K562 (cell line): ENCODE results near the gene CDC14A. TPM values are rescaled to one million over a fixed set of nuclear protein-coding genes. Genes with fewer than 3 reads are reported as not detected.

Source experiments
- ATAC-seq: fragments of 200-7000 bp; cut with Tn5 transposase; 3 replicates; pipeline ENCODE4 v1.9.1; 2020; ENCODE audit warnings: moderate library complexity
- BruUV-seq: library from RNA; stranded (reverse); fragments of 400-500 nt; replicated peaks from 2 replicates; lab custom pipeline; 2021; lab: Mats Ljungman, UMichigan
- CTCF ChIA-PET: fragments of 300-600 bp; formaldehyde crosslinking; extraction: SDS; loops from one replicate; lab custom pipeline; 2021; ENCODE audit warnings: low intra/inter-chr PET ratio; lab: Yijun Ruan, JAX
- POLR2A ChIA-PET: fragments of 300-600, 350-650 bp; sonication (Branson Sonifier 250); formaldehyde crosslinking; extraction: SDS; loops from one replicate; lab custom pipeline; 2021; ENCODE audit warnings: antibody characterized with exemption, inconsistent platforms; lab: Yijun Ruan, JAX
- DNase-seq, 4 experiments: peaks; one replicate each; pipeline versions ENCODE4 v3.0.0 to v3.0.0-alpha.2; 2011 to 2018; ENCODE audit warnings: low spot score in 3 of 4, mixed read lengths in 3 of 4; ENCODE audit errors: extremely low read depth in 1 of 4
- FAIRE-seq: peaks from 2 replicates; lab custom pipeline; 2011; peaks lifted over from hg19 to GRCh38; lab: Jason Lieb, UNC
- H2AFZ ChIP-seq: 2 replicates; pipeline ENCODE4 v1.6.0; 2011; ENCODE audit warnings: low read depth, low read length, control low read depth, inconsistent platforms
- H3K27ac ChIP-seq: fragments of 200-600 bp; 3 replicates; pipeline ENCODE4 v1.8.0; 2011; ENCODE audit warnings: low read depth, mild to moderate bottlenecking, control low read depth, inconsistent platforms, low read length, moderate library complexity, mixed read lengths; ENCODE audit errors: extremely low read depth
- H3K27me3 ChIP-seq, 2 experiments: fragments of 300-600 bp in 1 of 2; 2 replicates in 1 of 2; 3 replicates in 1 of 2; pipeline versions ENCODE4 v1.6.0 to v1.8.0; 2011; ENCODE audit warnings: inconsistent platforms in 2 of 2, low read length in 2 of 2, mild to moderate bottlenecking in 1 of 2, mixed read lengths in 1 of 2, moderate library complexity in 1 of 2; ENCODE audit not compliant: control insufficient read depth in 2 of 2, insufficient read depth in 2 of 2
- H3K36me3 ChIP-seq: fragments of 300-600 bp; 3 replicates; pipeline ENCODE4 v1.8.0; 2011; ENCODE audit warnings: mild to moderate bottlenecking, low read length, inconsistent platforms; ENCODE audit not compliant: control insufficient read depth, insufficient read depth
- H3K4me1 ChIP-seq, 2 experiments: fragments of 200-600 bp in 1 of 2; replicated peaks in 1 of 2; 2 replicates in 1 of 2; 3 replicates in 1 of 2; pipeline versions ENCODE4 v1.5.1 to v1.8.0; 2011; ENCODE audit warnings: inconsistent platforms in 2 of 2, low read length in 2 of 2, mild to moderate bottlenecking in 1 of 2, mixed read lengths in 1 of 2, moderate library complexity in 1 of 2; ENCODE audit not compliant: control insufficient read depth in 2 of 2, insufficient read depth in 2 of 2
- H3K4me2 ChIP-seq: 2 replicates; pipeline ENCODE4 v1.6.1; 2011; ENCODE audit warnings: low read length, control low read depth, inconsistent platforms, mixed read lengths; ENCODE audit not compliant: insufficient read depth
- H3K4me3 ChIP-seq: fragments of 200-600 bp; sonication (generic), shearing (Covaris generic); 2 replicates; pipeline ENCODE4 v1.5.1; 2016; ENCODE audit warnings: control low read depth, inconsistent platforms
- H3K79me2 ChIP-seq: fragments of 200-600 bp; 3 replicates; pipeline ENCODE4 v1.8.0; 2011; ENCODE audit warnings: low read length, inconsistent platforms; ENCODE audit not compliant: control insufficient read depth, insufficient read depth
- H3K9ac ChIP-seq, 2 experiments: 2 replicates each; pipeline versions ENCODE4 v1.6.0 to v1.6.1; 2011; ENCODE audit warnings: low read depth in 2 of 2, low read length in 2 of 2, control low read depth in 1 of 2, inconsistent platforms in 1 of 2, mild to moderate bottlenecking in 1 of 2, mixed read lengths in 1 of 2; ENCODE audit not compliant: insufficient read depth in 1 of 2
- H3K9me1 ChIP-seq: one replicate; pipeline ENCODE4 v1.6.0; 2011; ENCODE audit warnings: inconsistent platforms, mild to moderate bottlenecking, low read length, moderate library complexity; ENCODE audit not compliant: control insufficient read depth, insufficient read depth
- H3K9me3 ChIP-seq: replicated peaks from 2 replicates; pipeline ENCODE4 v1.5.1; 2011; ENCODE audit warnings: low read depth, low read length, inconsistent platforms; ENCODE audit not compliant: control insufficient read depth, insufficient read depth
- H4K20me1 ChIP-seq: replicated peaks from 2 replicates; pipeline ENCODE4 v1.6.1; 2011; ENCODE audit warnings: low read length, inconsistent platforms, mixed read lengths; ENCODE audit not compliant: control insufficient read depth, insufficient read depth
- ARNT ChIP-seq, 2 experiments: fragments of 450-650 bp; IDR thresholded peaks; 2 replicates each; pipeline ENCODE4 v1.6.1; 2016; ENCODE audit warnings: mild to moderate bottlenecking in 1 of 2
- GABPB1 ChIP-seq: sonication (generic); formaldehyde crosslinking; IDR thresholded peaks from 2 replicates; pipeline ENCODE4 v1.8.0; 2022; ENCODE audit warnings: mild to moderate bottlenecking, missing genetic modification reagents
- HINFP ChIP-seq: fragments of 450-650 bp; conservative IDR thresholded peaks from 2 replicates; pipeline ENCODE4 v1.6.1; 2016; ENCODE audit warnings: missing genetic modification characterization, low read depth, mild to moderate bottlenecking, control low read depth, missing compliant biosample characterization
- NFATC3 ChIP-seq: fragments of 450-650 bp; IDR thresholded peaks from 2 replicates; pipeline ENCODE4 v1.6.1; 2017; ENCODE audit warnings: mild to moderate bottlenecking
- NFIC ChIP-seq: fragments of 450-650 bp; IDR thresholded peaks from 2 replicates; pipeline ENCODE4 v1.6.1; 2017; ENCODE audit warnings: mild to moderate bottlenecking, inconsistent platforms
- NR2F6 ChIP-seq: fragments of 450-650 bp; formaldehyde crosslinking; IDR thresholded peaks from 2 replicates; pipeline ENCODE4 v1.4.0; 2020; ENCODE audit warnings: mild to moderate bottlenecking
- SMARCB1 ChIP-seq: IDR thresholded peaks from 2 replicates; pipeline ENCODE4 v1.6.1; 2011; ENCODE audit warnings: improper control_type of control experiment, low read depth; ENCODE audit not compliant: insufficient read length
- ZNF143 ChIP-seq: sonication (generic); formaldehyde crosslinking; IDR thresholded peaks from 2 replicates; pipeline ENCODE4 v1.9.0; 2022; ENCODE audit warnings: mild to moderate bottlenecking, missing genetic modification reagents
- ZNF274 ChIP-seq: IDR thresholded peaks from 2 replicates; pipeline ENCODE4 v1.6.1; 2011; ENCODE audit warnings: low read depth, mild to moderate bottlenecking, low read length, moderate library complexity, borderline replicate concordance
- WGBS: fragments of 100-300 bp; shearing (Covaris generic); methylation state at CpG from one replicate; pipeline ENCODE4 v1.1.6; 2016; ENCODE audit warnings: low coverage, mixed read lengths; ENCODE audit not compliant: insufficient coverage; ENCODE audit errors: missing lambda C conversion rate; 5-methylcytosine and 5-hydroxymethylcytosine counted together
- in situ Hi-C: fragments of 300-500 bp; cut with MboI; formaldehyde crosslinking; loops from 4 replicates; pipeline ENCODE4 v1.15.0; 2018; ENCODE audit warnings: inconsistent platforms, mixed read lengths
- intact Hi-C: fragments of 100-400 bp; cut with micrococcal nuclease; formaldehyde crosslinking; loops from 2 replicates; pipeline ENCODE4 v1.14.2; 2022
- polyA plus RNA-seq, 8 experiments: library from polyadenylated mRNA; depleted of rRNA in 4 of 8; stranded (reverse) in 5 of 8; unstranded in 3 of 8; fragments of >200 nt; fragmentation: Nextera tagmentation in 2 of 8; fragmentation: Illumina TruSeq in 1 of 8; extraction: Ambion mirVana in 2 of 8; extraction: Trizol in 1 of 8; gene quantifications; 2 replicates each; pipeline versions ENCODE4 v1.2.1 to v1.2.3, GENCODE V29; 2011 to 2014; ENCODE audit warnings: inconsistent platforms in 1 of 8, missing spikeins in 1 of 8
- total RNA-seq, 7 experiments: library from RNA; depleted of rRNA in 6 of 7; stranded (reverse); fragments of >200 nt in 6 of 7; fragmentation: Illumina TruSeq in 2 of 7; extraction: Trizol in 2 of 7; gene quantifications; 2 replicates each; pipeline versions ENCODE4 v1.2.1 to v1.2.3, GENCODE V29; 2011 to 2021; ENCODE audit warnings: low replicate concordance in 1 of 7
- TF ChIP-seq, protein P1 (sequence below): sonication (generic); formaldehyde crosslinking; IDR thresholded peaks from 2 replicates; pipeline ENCODE4 v1.8.1; 2023; ENCODE audit warnings: missing genetic modification reagents, mild to moderate bottlenecking, borderline replicate concordance
- TF ChIP-seq, protein P2 (sequence below), 2 experiments: fragments of 450-650 bp in 1 of 2; IDR thresholded peaks; 2 replicates each; pipeline ENCODE4 v1.6.1; 2011 to 2017; ENCODE audit warnings: low read depth in 2 of 2, antibody characterized with exemption in 1 of 2, borderline replicate concordance in 1 of 2, low read length in 1 of 2, mild to moderate bottlenecking in 1 of 2, mixed read lengths in 1 of 2; ENCODE audit not compliant: control insufficient read depth in 1 of 2

CDC14A gene
- total and polyA plus RNA-seq, 9 of the 15 experiments (the other 6 are each of a cell fraction or from before 2014, with no cell fraction given): 17.0 to 74.3 (median 33.4) TPM

GRCh38 chr1:100494393-100495084 is 142.2 kb downstream of the CDC14A start:
- Histone ChIP-seq H3K4me2 (no peak overlapping the region), H3K36me3 (peaks cover 68% of the 10 kb centered on the region), H3K9ac (no peak overlapping the region), H2AFZ (no peak overlapping the region), H3K27me3 (no peaks in the 10 kb centered on the region), H3K9me1 (no peaks in the 10 kb centered on the region), H4K20me1 (no peaks in the 10 kb centered on the region), H3K27ac (no peak overlapping the region), H3K79me2 (no peaks in the 10 kb centered on the region), H3K9me3 (no peaks in the 10 kb centered on the region), H3K4me3 (no peak overlapping the region), H3K4me1 (no peaks in the 10 kb centered on the region; a peak in 1 of 5 replicates)
- BruUV-seq: no TSS peak
- ATAC-seq (no peak), DNase-seq (no peak), FAIRE-seq (no peak)
- ChIA-PET CTCF (no interaction called here), POLR2A (interaction anchor here (1.0 to 1.4 kb wide), 2 partner anchors 9 to 19 kb away, joined by 3 to 4 read pairs; no protein-coding TSS in a partner anchor)
- in situ Hi-C loops: loop anchor here (25.0 kb wide), 1 partner anchor 368 kb away; no protein-coding TSS in a partner anchor
- intact Hi-C loops: no loop called here
- WGBS: 90% methylated on average over 4 of the region's 4 CpGs
- TF ChIP-seq ZNF143 (CRISPR knock-in tag) (no peak), HINFP (tag) (no peak), NFATC3 (no peak), GABPB1 (CRISPR knock-in tag) (no peak), ZNF274 (no peak), NR2F6 (no peak), NFIC (no peak), SMARCB1 (no peak), ARNT (IDR thresholded peaks at IDR 0.05) (no peak)
- TF ChIP-seq, protein P1, sequence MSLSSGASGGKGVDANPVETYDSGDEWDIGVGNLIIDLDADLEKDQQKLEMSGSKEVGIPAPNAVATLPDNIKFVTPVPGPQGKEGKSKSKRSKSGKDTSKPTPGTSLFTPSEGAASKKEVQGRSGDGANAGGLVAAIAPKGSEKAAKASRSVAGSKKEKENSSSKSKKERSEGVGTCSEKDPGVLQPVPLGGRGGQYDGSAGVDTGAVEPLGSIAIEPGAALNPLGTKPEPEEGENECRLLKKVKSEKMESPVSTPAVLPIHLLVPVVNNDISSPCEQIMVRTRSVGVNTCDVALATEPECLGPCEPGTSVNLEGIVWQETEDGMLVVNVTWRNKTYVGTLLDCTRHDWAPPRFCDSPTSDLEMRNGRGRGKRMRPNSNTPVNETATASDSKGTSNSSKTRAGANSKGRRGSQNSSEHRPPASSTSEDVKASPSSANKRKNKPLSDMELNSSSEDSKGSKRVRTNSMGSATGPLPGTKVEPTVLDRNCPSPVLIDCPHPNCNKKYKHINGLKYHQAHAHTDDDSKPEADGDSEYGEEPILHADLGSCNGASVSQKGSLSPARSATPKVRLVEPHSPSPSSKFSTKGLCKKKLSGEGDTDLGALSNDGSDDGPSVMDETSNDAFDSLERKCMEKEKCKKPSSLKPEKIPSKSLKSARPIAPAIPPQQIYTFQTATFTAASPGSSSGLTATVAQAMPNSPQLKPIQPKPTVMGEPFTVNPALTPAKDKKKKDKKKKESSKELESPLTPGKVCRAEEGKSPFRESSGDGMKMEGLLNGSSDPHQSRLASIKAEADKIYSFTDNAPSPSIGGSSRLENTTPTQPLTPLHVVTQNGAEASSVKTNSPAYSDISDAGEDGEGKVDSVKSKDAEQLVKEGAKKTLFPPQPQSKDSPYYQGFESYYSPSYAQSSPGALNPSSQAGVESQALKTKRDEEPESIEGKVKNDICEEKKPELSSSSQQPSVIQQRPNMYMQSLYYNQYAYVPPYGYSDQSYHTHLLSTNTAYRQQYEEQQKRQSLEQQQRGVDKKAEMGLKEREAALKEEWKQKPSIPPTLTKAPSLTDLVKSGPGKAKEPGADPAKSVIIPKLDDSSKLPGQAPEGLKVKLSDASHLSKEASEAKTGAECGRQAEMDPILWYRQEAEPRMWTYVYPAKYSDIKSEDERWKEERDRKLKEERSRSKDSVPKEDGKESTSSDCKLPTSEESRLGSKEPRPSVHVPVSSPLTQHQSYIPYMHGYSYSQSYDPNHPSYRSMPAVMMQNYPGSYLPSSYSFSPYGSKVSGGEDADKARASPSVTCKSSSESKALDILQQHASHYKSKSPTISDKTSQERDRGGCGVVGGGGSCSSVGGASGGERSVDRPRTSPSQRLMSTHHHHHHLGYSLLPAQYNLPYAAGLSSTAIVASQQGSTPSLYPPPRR: no peak
- TF ChIP-seq, protein P2, sequence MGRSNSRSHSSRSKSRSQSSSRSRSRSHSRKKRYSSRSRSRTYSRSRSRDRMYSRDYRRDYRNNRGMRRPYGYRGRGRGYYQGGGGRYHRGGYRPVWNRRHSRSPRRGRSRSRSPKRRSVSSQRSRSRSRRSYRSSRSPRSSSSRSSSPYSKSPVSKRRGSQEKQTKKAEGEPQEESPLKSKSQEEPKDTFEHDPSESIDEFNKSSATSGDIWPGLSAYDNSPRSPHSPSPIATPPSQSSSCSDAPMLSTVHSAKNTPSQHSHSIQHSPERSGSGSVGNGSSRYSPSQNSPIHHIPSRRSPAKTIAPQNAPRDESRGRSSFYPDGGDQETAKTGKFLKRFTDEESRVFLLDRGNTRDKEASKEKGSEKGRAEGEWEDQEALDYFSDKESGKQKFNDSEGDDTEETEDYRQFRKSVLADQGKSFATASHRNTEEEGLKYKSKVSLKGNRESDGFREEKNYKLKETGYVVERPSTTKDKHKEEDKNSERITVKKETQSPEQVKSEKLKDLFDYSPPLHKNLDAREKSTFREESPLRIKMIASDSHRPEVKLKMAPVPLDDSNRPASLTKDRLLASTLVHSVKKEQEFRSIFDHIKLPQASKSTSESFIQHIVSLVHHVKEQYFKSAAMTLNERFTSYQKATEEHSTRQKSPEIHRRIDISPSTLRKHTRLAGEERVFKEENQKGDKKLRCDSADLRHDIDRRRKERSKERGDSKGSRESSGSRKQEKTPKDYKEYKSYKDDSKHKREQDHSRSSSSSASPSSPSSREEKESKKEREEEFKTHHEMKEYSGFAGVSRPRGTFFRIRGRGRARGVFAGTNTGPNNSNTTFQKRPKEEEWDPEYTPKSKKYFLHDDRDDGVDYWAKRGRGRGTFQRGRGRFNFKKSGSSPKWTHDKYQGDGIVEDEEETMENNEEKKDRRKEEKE (IDR thresholded peaks at IDR 0.05; ENCODE audit: borderline replicate concordance in 1 of 2, control insufficient read depth in 1 of 2, low read depth in 2 of 2, low read length in 1 of 2): no peak
